OCI-LY3 (cell line): ENCODE results near the gene IFNE.
A peak's percentile ranks its signal among the peaks of the same experiment; 100 is the strongest.

Experiments used
- H2AFZ ChIP-seq: fragments of 200-600, 300-600 bp; shearing (Covaris generic); 2 replicates; pipeline ENCODE4 v1.6.0; 2014; ENCODE audit warnings: antibody characterized with exemption, low read depth, low read length
- H3K27ac ChIP-seq: fragments of 200-600, 300-600 bp; sonication (generic); 2 replicates; pipeline ENCODE4 v1.5.1; 2014; ENCODE audit warnings: mild to moderate bottlenecking, low read length, moderate library complexity, mixed read lengths
- H3K27me3 ChIP-seq: fragments of 200-600, 300-600 bp; sonication (generic); 2 replicates; pipeline ENCODE4 v1.6.1; 2014; ENCODE audit warnings: low read depth, low read length, mixed read lengths
- H3K36me3 ChIP-seq: fragments of 200-600, 300-600 bp; sonication (generic); replicated peaks from 2 replicates; pipeline ENCODE3; 2014; ENCODE audit warnings: low read depth, low read length, mixed read lengths
- H3K4me1 ChIP-seq: fragments of 300-600, 200-600 bp; sonication (generic); 2 replicates; pipeline ENCODE4 v1.6.1; 2014; ENCODE audit warnings: low read length, mixed read lengths
- H3K4me2 ChIP-seq: fragments of 200-600, 300-600 bp; sonication (generic); 2 replicates; pipeline ENCODE4 v1.6.1; 2014; ENCODE audit warnings: low read length, mixed read lengths
- H3K4me3 ChIP-seq: fragments of 300-600, 200-600 bp; sonication (generic); 2 replicates; pipeline ENCODE4 v1.5.1; 2014; ENCODE audit warnings: antibody characterized with exemption, mild to moderate bottlenecking, low read length, moderate library complexity
- H3K79me2 ChIP-seq: fragments of 300-600, 200-600 bp; shearing (Covaris generic); 2 replicates; pipeline ENCODE4 v1.6.1; 2014; ENCODE audit warnings: mild to moderate bottlenecking, low read length, mixed read lengths
- H3K9ac ChIP-seq: fragments of 300-600, 200-600 bp; shearing (Covaris generic); 2 replicates; pipeline ENCODE4 v1.6.0; 2014; ENCODE audit warnings: mild to moderate bottlenecking, low read length, moderate library complexity
- H3K9me3 ChIP-seq: fragments of 200-600, 300-600 bp; shearing (Covaris generic); 2 replicates; pipeline ENCODE4 v1.6.1; 2014; ENCODE audit warnings: low read length, mixed read lengths; ENCODE audit not compliant: insufficient read depth
- H4K20me1 ChIP-seq: fragments of 200-600, 300-600 bp; sonication (generic); 2 replicates; pipeline ENCODE4 v1.6.1; 2016; ENCODE audit warnings: low read length, mixed read lengths; ENCODE audit not compliant: insufficient read depth
- EZH2phosphoT487 ChIP-seq: fragments of 200-600 bp; shearing (Covaris generic); IDR thresholded peaks from 2 replicates; pipeline ENCODE4 v1.6.1; 2018; ENCODE audit warnings: antibody characterized with exemption, mixed run types, low read depth
- TF ChIP-seq, protein P1 (sequence below): fragments of 200-600, 300-600 bp; sonication (generic); IDR thresholded peaks from 2 replicates; pipeline ENCODE4 v1.5.1; 2014; ENCODE audit warnings: antibody characterized with exemption, low read length, low read depth

The IFNE gene

DNA sequence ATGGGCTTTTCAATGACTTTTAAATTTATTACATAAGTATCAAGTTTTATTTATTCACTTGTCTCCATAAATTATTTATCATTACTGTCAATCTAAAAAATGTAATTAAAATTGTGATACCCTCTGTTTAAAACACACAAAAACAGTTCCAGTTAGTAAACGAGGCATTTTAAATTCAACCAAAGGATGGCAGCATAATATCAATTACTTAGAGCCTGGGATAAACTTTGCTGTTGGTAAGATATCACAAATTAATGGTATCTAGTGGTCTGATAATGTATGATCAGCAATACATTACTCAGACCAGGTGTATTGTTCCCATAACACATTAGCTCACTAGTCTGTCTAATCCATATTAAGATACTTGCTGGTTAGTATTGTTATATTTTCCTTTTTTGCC, 9.6 kb upstream of the IFNE start:
- H3K4me2 ChIP-seq, result no peak overlapping the region
- no peak overlapping the region for H3K9ac ChIP-seq
- H3K36me3 ChIP-seq, result no peaks in the 10 kb centered on the region
- H3K79me2 ChIP-seq, result no peaks in the 10 kb centered on the region
- H3K4me3 ChIP-seq, result no peak overlapping the region
- TF ChIP-seq, protein P1, sequence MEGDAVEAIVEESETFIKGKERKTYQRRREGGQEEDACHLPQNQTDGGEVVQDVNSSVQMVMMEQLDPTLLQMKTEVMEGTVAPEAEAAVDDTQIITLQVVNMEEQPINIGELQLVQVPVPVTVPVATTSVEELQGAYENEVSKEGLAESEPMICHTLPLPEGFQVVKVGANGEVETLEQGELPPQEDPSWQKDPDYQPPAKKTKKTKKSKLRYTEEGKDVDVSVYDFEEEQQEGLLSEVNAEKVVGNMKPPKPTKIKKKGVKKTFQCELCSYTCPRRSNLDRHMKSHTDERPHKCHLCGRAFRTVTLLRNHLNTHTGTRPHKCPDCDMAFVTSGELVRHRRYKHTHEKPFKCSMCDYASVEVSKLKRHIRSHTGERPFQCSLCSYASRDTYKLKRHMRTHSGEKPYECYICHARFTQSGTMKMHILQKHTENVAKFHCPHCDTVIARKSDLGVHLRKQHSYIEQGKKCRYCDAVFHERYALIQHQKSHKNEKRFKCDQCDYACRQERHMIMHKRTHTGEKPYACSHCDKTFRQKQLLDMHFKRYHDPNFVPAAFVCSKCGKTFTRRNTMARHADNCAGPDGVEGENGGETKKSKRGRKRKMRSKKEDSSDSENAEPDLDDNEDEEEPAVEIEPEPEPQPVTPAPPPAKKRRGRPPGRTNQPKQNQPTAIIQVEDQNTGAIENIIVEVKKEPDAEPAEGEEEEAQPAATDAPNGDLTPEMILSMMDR, result peak; percentile 28
- TF ChIP-seq EZH2phosphoT487, result no peak
- H3K27ac ChIP-seq, result no peak overlapping the region
- 0 out of 2 replicates have a peak, but pooled peaks cover 7% of the 10 kb centered on the region for H3K27me3 ChIP-seq
- no peak overlapping the region for H2AFZ ChIP-seq
- H4K20me1 ChIP-seq, result no peaks in the 10 kb centered on the region
- H3K9me3 ChIP-seq, result no peaks in the 10 kb centered on the region
- peaks cover 4% of the 10 kb centered on the region; the same call in 1 of the 2 replicates for H3K4me1 ChIP-seq

DNA sequence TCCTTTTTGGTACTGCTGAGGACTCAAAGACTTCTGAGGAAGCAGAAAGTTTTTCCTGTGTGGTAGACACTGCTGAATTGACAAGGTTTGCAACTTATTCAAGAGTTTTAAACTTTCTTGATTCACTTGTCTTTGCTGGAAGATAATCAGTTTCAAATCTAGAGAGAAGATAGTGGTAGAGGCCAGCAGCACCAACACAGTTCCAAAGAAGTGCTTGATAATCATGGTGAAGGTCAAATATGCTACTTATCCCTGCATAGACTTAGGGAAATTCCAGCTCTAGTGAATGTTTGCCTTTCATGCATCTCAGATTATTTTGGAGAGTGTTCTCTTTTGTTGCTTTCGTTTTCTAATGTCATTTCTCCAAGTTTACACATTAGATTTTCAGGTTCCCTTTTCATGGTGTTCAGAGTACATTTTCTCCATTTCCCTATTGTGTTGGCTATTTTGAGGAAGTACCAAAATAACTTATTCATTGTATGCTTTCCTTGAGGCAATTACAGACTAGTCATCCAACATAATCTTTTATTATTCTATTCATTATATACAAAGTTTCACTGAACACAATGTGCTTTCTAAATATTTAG, 550 bp downstream of the IFNE start:
- no peak overlapping the region for H3K4me3 ChIP-seq
- H3K9me3 ChIP-seq, result no peaks in the 10 kb centered on the region; the same call in 1 of the 2 replicates
- no peaks in the 10 kb centered on the region for H4K20me1 ChIP-seq
- no peak overlapping the region for H2AFZ ChIP-seq
- no peaks in the 10 kb centered on the region for H3K36me3 ChIP-seq
- TF ChIP-seq, protein P1, result no peak
- no peak for TF ChIP-seq EZH2phosphoT487
- H3K79me2 ChIP-seq, result no peaks in the 10 kb centered on the region
- H3K27ac ChIP-seq, result no peak overlapping the region
- H3K4me1 ChIP-seq, result peaks cover 19% of the 10 kb centered on the region
- no peak overlapping the region for H3K9ac ChIP-seq
- H3K4me2 ChIP-seq, result peak overlapping the region; percentile 36
- H3K27me3 ChIP-seq, result peaks cover 8% of the 10 kb centered on the region; the same call in 1 of the 2 replicates

DNA sequence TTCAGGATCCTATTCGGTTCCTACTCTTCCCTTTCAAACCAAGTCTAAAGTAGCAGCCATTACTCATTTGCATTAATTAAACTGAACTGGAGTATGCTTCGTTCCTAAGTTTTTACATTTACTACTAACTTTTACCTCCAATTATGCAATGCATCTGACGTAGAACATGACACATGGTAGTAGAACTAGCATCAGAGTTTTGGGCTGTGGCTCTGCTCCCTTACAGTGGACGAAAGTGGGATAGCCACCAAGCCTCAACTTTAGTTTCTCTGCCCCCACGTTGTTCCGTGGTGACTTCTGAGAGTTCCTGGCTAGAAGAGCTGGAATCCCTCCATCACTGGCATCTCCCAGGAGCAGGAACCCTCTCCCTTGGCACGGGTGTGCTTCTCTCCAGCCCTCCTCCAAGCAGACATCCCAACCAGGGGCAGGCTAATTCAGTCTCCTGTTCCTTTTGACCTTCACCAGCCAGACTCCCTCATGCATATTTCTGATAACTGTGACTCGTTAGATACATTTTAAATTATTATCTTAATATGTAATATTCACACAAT, 2.9 kb downstream of the IFNE start:
- Histone ChIP-seq H3K9ac (no peak overlapping the region), H3K27ac (no peak overlapping the region), H3K4me1 (peaks cover 19% of the 10 kb centered on the region), H3K4me3 (no peak overlapping the region), H3K4me2 (peak overlapping the region; percentile 26; the same call in 1 of the 2 replicates), H4K20me1 (no peaks in the 10 kb centered on the region), H3K27me3 (peaks cover 17% of the 10 kb centered on the region), H3K79me2 (no peaks in the 10 kb centered on the region), H3K9me3 (no peaks in the 10 kb centered on the region), H2AFZ (no peak overlapping the region), H3K36me3 (no peaks in the 10 kb centered on the region)
- TF ChIP-seq, protein P1, result no peak
- TF ChIP-seq EZH2phosphoT487, result no peak

DNA sequence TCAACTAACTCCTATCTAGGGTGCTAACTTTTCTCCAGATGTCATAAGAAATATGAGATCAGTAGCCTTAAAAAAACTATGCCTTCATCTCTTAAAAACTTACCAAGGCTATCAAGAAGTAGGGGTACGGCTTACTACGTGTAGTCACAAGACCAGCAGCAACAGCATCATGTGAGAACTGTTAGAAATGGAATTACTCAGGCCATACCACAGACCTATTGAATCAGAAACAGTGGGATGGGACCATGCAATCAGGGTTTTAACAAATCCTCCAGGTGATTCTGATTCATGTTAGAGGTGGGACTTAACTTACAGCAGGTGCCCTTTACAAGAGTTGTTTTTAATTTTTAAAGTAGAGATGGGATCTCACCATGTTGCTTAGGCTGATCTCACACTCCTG, 4.6 kb downstream of the IFNE start:
- H3K9me3 ChIP-seq, result no peaks in the 10 kb centered on the region
- no peaks in the 10 kb centered on the region for H3K79me2 ChIP-seq
- H4K20me1 ChIP-seq, result no peaks in the 10 kb centered on the region
- no peak overlapping the region for H3K27ac ChIP-seq
- H3K4me1 ChIP-seq, result peaks cover 19% of the 10 kb centered on the region
- H3K36me3 ChIP-seq, result no peaks in the 10 kb centered on the region
- TF ChIP-seq, protein P1, result no peak
- no peak for TF ChIP-seq EZH2phosphoT487
- H3K27me3 ChIP-seq, result peaks cover 17% of the 10 kb centered on the region
- no peak overlapping the region for H3K9ac ChIP-seq
- H3K4me2 ChIP-seq, result peak overlapping the region; percentile 19; the same call in 1 of the 2 replicates
- no peak overlapping the region for H2AFZ ChIP-seq
- no peak overlapping the region for H3K4me3 ChIP-seq
